GM21390 (cell line): Measurements from ENCODE around the gene GIPC2.
"Not testable (repeated sequence)": the region's sequence is repeated elsewhere in the genome, so short reads cannot be mapped to it uniquely, and the experiment has no call there.

ENCODE experiments used
- ATAC-seq: cut with Tn5 transposase; IDR thresholded peaks from one replicate; pipeline ENCODE4 v1.9.1; 2021; ENCODE audit not compliant: unreplicated experiment

The GIPC2 gene

GRCh38 chr1:78068681-78069283 lies 23.0 kb downstream of the GIPC2 start:
- ATAC-seq = no peak

DNA sequence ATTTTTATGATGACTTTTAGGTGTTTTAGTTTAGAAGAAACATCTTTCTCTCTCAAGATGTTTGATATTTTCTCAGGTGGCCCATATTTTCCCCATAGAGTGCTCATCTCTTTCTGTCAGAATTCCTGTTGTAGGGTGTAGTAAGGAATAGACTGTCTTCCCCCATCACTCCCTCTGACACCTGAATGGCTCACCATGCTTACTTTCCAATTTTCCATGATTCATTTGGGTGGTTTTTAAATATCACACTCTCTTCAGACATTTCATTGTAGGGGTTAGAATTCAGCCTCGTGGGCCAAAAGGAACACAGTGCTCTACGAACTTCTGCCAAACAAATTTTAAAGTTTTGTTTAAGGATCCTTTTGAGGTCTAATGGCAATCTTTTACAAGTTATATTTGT lies 24.0 kb downstream of the GIPC2 start:
- ATAC-seq = no peak

GRCh38 chr1:78070210-78070609 lies 24.4 kb downstream of the GIPC2 start:
- no peak for ATAC-seq

DNA sequence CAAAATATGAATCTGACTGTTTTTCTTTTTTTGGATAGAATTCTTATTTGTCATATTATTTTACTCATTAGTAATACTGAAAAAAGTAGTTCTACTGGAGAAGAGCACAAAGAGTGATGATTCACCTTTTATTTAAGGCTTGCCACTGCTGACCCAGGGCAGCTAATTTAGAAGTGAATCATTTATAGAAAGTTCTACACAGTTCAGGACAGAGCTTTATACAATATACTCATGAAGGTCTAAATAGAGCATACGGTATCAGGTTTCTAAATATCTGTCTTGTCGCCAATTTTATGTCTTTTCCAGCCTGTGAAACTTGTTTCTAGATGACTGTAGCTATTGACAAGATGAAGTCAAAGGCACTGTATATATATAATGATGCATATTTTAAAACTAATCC lies 25.0 kb downstream of the GIPC2 start:
- ATAC-seq = peak; percentile 78

GRCh38 chr1:78071696-78072095 lies 25.9 kb downstream of the GIPC2 start:
- no peak for ATAC-seq

- ATAC-seq = no peak
These were observed 26.4 kb downstream of the GIPC2 start for GRCh38 chr1:78072216-78072615.

GRCh38 chr1:78073441-78073840 lies 27.7 kb downstream of the GIPC2 start:
- no peak for ATAC-seq

GRCh38 chr1:78075621-78076020 lies 29.9 kb downstream of the GIPC2 start:
- ATAC-seq = no peak

DNA sequence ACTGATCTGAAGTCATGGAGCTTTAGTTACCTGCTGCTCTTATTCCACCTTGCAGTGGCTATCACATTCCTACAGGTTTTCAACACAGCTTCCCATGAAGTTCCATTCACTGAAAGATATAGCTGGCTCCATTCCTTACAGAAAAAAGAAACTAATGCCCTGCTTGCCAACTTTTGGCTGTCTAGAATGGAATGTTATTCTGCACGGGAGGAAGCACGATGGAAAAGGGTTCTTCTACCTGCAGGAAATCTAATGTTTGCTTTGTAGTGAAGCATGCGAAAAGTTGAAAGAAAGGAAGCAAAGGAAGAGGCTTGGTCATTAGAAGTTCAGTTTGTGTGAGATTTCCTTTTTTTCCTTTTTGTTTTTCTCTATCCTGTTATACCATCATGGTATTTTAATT lies 32.6 kb downstream of the GIPC2 start:
- no peak for ATAC-seq

- no peak for ATAC-seq
These were observed 33.8 kb downstream of the GIPC2 start for GRCh38 chr1:78079580-78079979.

DNA sequence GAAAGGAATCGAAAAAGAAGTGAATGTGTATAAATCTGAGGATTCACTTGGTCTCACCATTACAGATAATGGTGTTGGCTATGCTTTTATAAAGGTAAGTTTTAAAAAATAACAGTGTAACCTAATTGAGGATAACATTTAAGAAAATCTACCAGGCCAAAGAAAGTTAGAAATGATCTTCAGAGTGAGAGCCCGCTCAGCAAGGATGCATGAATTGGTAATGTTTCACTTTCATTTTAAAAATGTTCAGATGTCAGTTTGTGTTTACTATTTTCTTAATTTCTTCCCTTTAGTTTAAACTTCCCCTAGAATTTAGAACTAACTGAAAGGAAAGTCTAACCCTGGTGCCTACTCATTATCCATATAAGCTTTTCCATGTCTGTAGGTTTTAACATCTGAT lies 35.0 kb downstream of the GIPC2 start:
- ATAC-seq = no peak

- ATAC-seq = no peak
These were observed 36.5 kb downstream of the GIPC2 start for GRCh38 chr1:78081980-78082860.

- not testable (repeated sequence) for ATAC-seq
These were observed 38.9 kb downstream of the GIPC2 start for GRCh38 chr1:78084639-78085038.

DNA sequence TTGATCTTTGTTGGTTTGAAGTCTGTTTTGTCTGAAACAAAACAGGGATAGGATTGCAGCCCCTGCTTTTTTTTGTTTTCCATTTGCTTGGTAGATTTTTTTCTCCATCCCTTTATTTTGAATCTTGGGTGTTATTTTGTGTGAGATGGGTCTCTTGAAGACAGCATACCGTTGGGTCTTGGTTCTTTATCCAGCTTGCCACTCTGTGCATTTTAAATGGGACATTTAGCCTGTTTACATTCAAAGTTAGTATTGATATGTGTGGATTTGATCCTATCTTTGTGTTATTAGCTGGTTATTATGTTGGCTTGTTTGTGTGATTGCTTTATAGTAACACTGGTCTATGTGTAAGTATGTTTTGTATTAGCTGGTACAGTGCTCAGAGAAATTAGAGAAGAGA lies 40.9 kb downstream of the GIPC2 start:
- no peak for ATAC-seq

DNA sequence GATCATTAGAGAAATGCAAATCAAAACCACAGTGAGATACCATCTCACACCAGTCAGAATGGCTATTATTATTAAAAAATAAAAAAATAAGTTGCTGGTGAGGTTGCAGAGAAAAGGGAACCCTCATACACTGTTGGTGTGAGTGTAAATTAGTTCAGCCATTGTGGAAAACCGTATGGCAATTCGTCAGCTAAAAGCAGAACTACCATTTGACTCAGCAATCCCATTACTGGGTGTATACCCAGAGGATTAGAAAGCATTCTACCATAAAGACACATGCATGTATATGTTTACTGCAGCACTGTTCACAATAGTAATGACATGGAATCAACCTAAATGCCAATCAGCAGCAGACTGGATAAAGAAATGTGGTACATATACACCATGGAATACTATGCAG lies 42.2 kb downstream of the GIPC2 start:
- ATAC-seq = peak; percentile 55

DNA sequence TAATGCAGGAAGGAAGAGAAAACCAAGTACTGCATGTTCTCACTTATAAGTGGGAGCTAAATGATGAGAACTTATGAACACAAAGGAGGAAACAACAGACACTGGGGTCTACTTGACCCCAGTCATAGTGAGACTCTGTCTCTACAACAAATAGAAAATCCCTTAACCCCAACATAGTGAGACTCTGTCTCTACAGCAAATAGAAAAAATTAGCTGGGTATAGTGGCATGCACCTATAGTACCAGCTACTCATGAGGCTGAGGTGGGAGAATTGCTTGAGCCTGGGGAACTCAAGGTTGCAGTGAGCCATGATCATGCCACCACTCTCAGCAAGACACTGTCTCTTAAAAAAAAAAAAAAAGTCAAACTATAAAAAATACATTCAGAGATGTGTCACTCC lies 42.7 kb downstream of the GIPC2 start:
- peak; percentile 46 for ATAC-seq

GRCh38 chr1:78089010-78089409 lies 43.2 kb downstream of the GIPC2 start:
- no peak for ATAC-seq

GRCh38 chr1:78090472-78091133 lies 44.8 kb downstream of the GIPC2 start:
- no peak for ATAC-seq

- ATAC-seq = no peak
These were observed 45.5 kb downstream of the GIPC2 start for GRCh38 chr1:78091215-78091813.

DNA sequence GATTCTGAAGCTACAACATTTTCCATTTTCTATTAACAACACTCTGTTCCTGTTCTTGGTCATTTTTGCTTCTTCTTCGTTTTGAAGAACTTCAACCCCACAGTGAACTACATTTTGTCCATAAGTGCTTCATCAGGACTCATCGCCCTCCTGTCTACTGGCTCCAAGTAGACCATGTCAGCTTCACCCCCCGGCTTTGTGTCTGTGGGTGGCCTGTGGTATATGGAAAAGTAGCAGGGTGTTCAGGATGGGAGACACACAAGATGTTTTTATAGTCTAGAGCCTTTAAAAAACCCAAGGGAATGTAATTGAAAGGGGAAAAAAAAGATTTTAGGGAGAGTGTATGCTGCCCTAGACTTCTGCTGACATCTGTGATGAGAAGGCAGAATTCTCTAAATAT lies 46.1 kb downstream of the GIPC2 start:
- ATAC-seq = no peak

- no peak for ATAC-seq
These were observed 46.9 kb downstream of the GIPC2 start for GRCh38 chr1:78092643-78093042.

DNA sequence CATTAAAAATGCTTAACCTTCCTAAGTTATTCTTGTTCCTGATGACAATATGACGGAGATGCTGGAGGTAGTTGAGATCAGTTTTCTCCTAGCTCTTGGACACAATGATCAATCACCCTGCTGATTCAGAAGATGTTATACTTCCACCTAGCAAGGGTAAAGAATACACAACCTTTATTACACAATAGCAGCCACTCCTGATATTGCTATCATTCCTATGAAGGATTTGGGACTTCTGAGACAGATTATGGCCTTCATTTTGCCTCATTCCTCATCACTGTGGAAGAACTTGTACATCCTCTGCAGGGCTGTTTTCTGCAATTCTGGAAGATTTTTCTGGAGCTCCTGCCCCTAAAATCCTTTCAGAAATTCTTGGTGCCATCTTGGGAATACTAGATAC lies 47.8 kb downstream of the GIPC2 start:
- no peak for ATAC-seq
